Ishikawa (cell line): ENCODE measurements around the gene ST14.
A peak's percentile ranks its signal among the peaks of the same experiment; 100 is the strongest.

ENCODE experiments used
- CEBPB ChIP-seq: IDR thresholded peaks from 2 replicates; pipeline ENCODE4 v1.6.1; 2012
- CREB1 ChIP-seq: IDR thresholded peaks from 2 replicates; pipeline ENCODE4 v1.6.1; 2012; ENCODE audit warnings: low read depth
- EGR1 ChIP-seq: IDR thresholded peaks from 2 replicates; pipeline ENCODE4 v1.6.1; 2012
- EP300 ChIP-seq: IDR thresholded peaks from 2 replicates; pipeline ENCODE4 v1.6.1; 2012; ENCODE audit warnings: borderline replicate concordance
- FOXM1 ChIP-seq: IDR thresholded peaks from 2 replicates; pipeline ENCODE4 v1.6.1; 2012; ENCODE audit warnings: low read depth, borderline replicate concordance
- MAX ChIP-seq: IDR thresholded peaks from 2 replicates; pipeline ENCODE4 v1.6.1; 2012
- NFIC ChIP-seq: IDR thresholded peaks from 2 replicates; pipeline ENCODE4 v1.6.1; 2012
- RAD21 ChIP-seq: IDR thresholded peaks from 2 replicates; pipeline ENCODE4 v1.6.1; 2012; ENCODE audit warnings: low read depth
- REST ChIP-seq: IDR thresholded peaks from 2 replicates; pipeline ENCODE4 v1.6.1; 2012; ENCODE audit warnings: low read depth, mild to moderate bottlenecking
- TAF1 ChIP-seq: IDR thresholded peaks from 2 replicates; pipeline ENCODE4 v1.6.1; 2012; ENCODE audit warnings: low read depth, mild to moderate bottlenecking
- TCF12 ChIP-seq: IDR thresholded peaks from 2 replicates; pipeline ENCODE4 v1.6.1; 2012; ENCODE audit warnings: low read depth
- TEAD4 ChIP-seq: IDR thresholded peaks from 2 replicates; pipeline ENCODE4 v1.6.1; 2012
- USF1 ChIP-seq: IDR thresholded peaks from 2 replicates; pipeline ENCODE4 v1.6.1; 2012
- YY1 ChIP-seq: IDR thresholded peaks from 2 replicates; pipeline ENCODE4 v1.6.1; 2012; ENCODE audit warnings: low read depth
- ZBTB7A ChIP-seq: IDR thresholded peaks from 2 replicates; pipeline ENCODE4 v1.6.1; 2012; ENCODE audit warnings: low read depth

The ST14 gene

GRCh38 chr11:130164221-130164570, 4.6 kb downstream of the ST14 start:
- TF ChIP-seq ZBTB7A, result no peak
- TF ChIP-seq FOXM1, result no peak
- no peak for TF ChIP-seq MAX

- TF ChIP-seq CEBPB (no peak), YY1 (no peak), TAF1 (no peak), ZBTB7A (no peak), CREB1 (no peak), MAX (no peak)
These were observed 6.2 kb downstream of the ST14 start for GRCh38 chr11:130165601-130166456.

GRCh38 chr11:130166457-130166784, 6.8 kb downstream of the ST14 start:
- TF ChIP-seq MAX (peak; percentile 60; the same call in 1 of the 2 replicates), NFIC (no peak), TCF12 (0 out of 2 replicates have a peak, but pooled peaks have one; percentile 36), YY1 (no peak)

- TF ChIP-seq NFIC (no peak), ZBTB7A (no peak), YY1 (no peak), EGR1 (no peak), TAF1 (no peak), FOXM1 (no peak), MAX (no peak), CREB1 (no peak), TEAD4 (no peak), CEBPB (no peak), TCF12 (no peak), RAD21 (no peak), REST (no peak), EP300 (no peak), USF1 (no peak)
These were observed 7.6 kb downstream of the ST14 start for GRCh38 chr11:130167146-130167545.

GRCh38 chr11:130168105-130168504, 8.5 kb downstream of the ST14 start:
- TF ChIP-seq TAF1 (no peak), TCF12 (no peak), TEAD4 (no peak), NFIC (no peak)

- TF ChIP-seq EP300 (no peak), CREB1 (no peak), CEBPB (no peak), MAX (no peak), TEAD4 (no peak), EGR1 (no peak), USF1 (no peak), TAF1 (no peak), FOXM1 (no peak), ZBTB7A (no peak), YY1 (no peak), REST (no peak)
These were observed 10.8 kb downstream of the ST14 start for GRCh38 chr11:130170345-130170744.
